Loucy (cell line): Measurements from ENCODE around the gene MYMK.

Source experiments
- H2AFZ ChIP-seq: fragments of 200-600 bp; sonication (generic); 2 replicates; pipeline ENCODE4 v1.6.0; 2016; ENCODE audit warnings: antibody characterized with exemption, mild to moderate bottlenecking, low read length, moderate library complexity
- H3F3A ChIP-seq: fragments of 200-600 bp; 2 replicates; pipeline ENCODE4 v1.6.0; 2016; ENCODE audit warnings: antibody characterized with exemption, low read depth, mild to moderate bottlenecking
- H3K27me3 ChIP-seq: fragments of 200-600 bp; sonication (generic); 2 replicates; pipeline ENCODE4 v1.6.1; 2014; ENCODE audit warnings: low read length, mild to moderate bottlenecking; ENCODE audit not compliant: insufficient read depth, poor library complexity, severe bottlenecking
- H3K36me3 ChIP-seq: fragments of 200-600 bp; sonication (generic); 2 replicates; pipeline ENCODE4 v1.6.1; 2016; ENCODE audit warnings: low read length; ENCODE audit not compliant: insufficient read depth
- H3K4me1 ChIP-seq: fragments of 200-600 bp; sonication (generic); 2 replicates; pipeline ENCODE4 v1.5.1; 2014; ENCODE audit warnings: low read length, mild to moderate bottlenecking; ENCODE audit not compliant: insufficient read depth, poor library complexity, severe bottlenecking
- H3K4me2 ChIP-seq: fragments of 200-600 bp; sonication (generic); 2 replicates; pipeline ENCODE4 v1.6.0; 2014; ENCODE audit warnings: antibody characterized with exemption, low read length, low read depth, mild to moderate bottlenecking; ENCODE audit not compliant: poor library complexity, severe bottlenecking
- H3K4me3 ChIP-seq: fragments of 200-600 bp; sonication (generic); 2 replicates; pipeline ENCODE4 v1.5.1; 2014; ENCODE audit warnings: low read length, mild to moderate bottlenecking, mixed read lengths; ENCODE audit not compliant: poor library complexity, severe bottlenecking
- H3K79me2 ChIP-seq: fragments of 200-600 bp; sonication (generic); 2 replicates; pipeline ENCODE4 v1.6.1; 2014; ENCODE audit warnings: low read length; ENCODE audit not compliant: insufficient read depth
- H3K9ac ChIP-seq: fragments of 200-600 bp; sonication (generic); 2 replicates; pipeline ENCODE4 v1.6.0; 2014; ENCODE audit warnings: mild to moderate bottlenecking, low read depth, low read length, moderate library complexity; ENCODE audit not compliant: poor library complexity, severe bottlenecking
- H3K9me2 ChIP-seq: fragments of 200-600 bp; sonication (generic); replicated peaks from 2 replicates; pipeline ENCODE4 v1.6.1; 2016; ENCODE audit warnings: low read depth, low read length, mixed read lengths
- H3K9me3 ChIP-seq: fragments of 200-600 bp; sonication (generic); 2 replicates; pipeline ENCODE4 v1.6.1; 2014; ENCODE audit warnings: mild to moderate bottlenecking, antibody characterized with exemption, low read length, low read depth; ENCODE audit not compliant: insufficient read depth
- H4K20me1 ChIP-seq: fragments of 200-600 bp; sonication (generic); 2 replicates; pipeline ENCODE4 v1.6.0; 2014; ENCODE audit warnings: antibody characterized with exemption, low read length, mild to moderate bottlenecking; ENCODE audit not compliant: insufficient read depth, poor library complexity, severe bottlenecking
- CTCF ChIP-seq: fragments of 200-600 bp; sonication (generic); conservative IDR thresholded peaks from 2 replicates; pipeline ENCODE4 v1.5.1; 2014; ENCODE audit warnings: mild to moderate bottlenecking, antibody characterized with exemption, low read length
- EZH2phosphoT487 ChIP-seq: fragments of 200-600 bp; IDR thresholded peaks from 2 replicates; pipeline ENCODE4 v1.6.1; 2018; ENCODE audit warnings: antibody characterized with exemption, mild to moderate bottlenecking, moderate library complexity, borderline replicate concordance

MYMK gene

GRCh38 chr9:133513214-133514100, 11.3 kb downstream of the MYMK start:
- no peaks in the 10 kb centered on the region for H3K79me2 ChIP-seq
- no peaks in the 10 kb centered on the region for H3K36me3 ChIP-seq
- no peaks in the 10 kb centered on the region for H3K9me2 ChIP-seq
- 0 out of 2 replicates have a peak, but pooled peaks cover 5% of the 10 kb centered on the region for H3F3A ChIP-seq
- no peak overlapping the region for H2AFZ ChIP-seq
- no peaks in the 10 kb centered on the region for H3K27me3 ChIP-seq
- H3K4me2 ChIP-seq: no peak overlapping the region
- H3K9me3 ChIP-seq: no peaks in the 10 kb centered on the region
- H4K20me1 ChIP-seq: no peaks in the 10 kb centered on the region
- no peak overlapping the region for H3K4me3 ChIP-seq
- H3K9ac ChIP-seq: no peak overlapping the region
- peaks cover 28% of the 10 kb centered on the region for H3K4me1 ChIP-seq
- TF ChIP-seq CTCF (no peak), EZH2phosphoT487 (no peak)

- H3K36me3 ChIP-seq: no peaks in the 10 kb centered on the region
- no peak for TF ChIP-seq CTCF
Observed at GRCh38 chr9:133512253-133513213, 12.2 kb downstream of the MYMK start.

GRCh38 chr9:133511607-133512006, 13.2 kb downstream of the MYMK start:
- H3K9me2 ChIP-seq: no peaks in the 10 kb centered on the region
- 0 out of 2 replicates have a peak, but pooled peaks cover 5% of the 10 kb centered on the region for H3F3A ChIP-seq
- H3K4me2 ChIP-seq: no peak overlapping the region
- H3K4me1 ChIP-seq: peaks cover 39% of the 10 kb centered on the region
- no peak overlapping the region for H2AFZ ChIP-seq
- no peaks in the 10 kb centered on the region for H3K79me2 ChIP-seq
- H4K20me1 ChIP-seq: no peaks in the 10 kb centered on the region
- H3K4me3 ChIP-seq: no peak overlapping the region
- no peak overlapping the region for H3K9ac ChIP-seq
- H3K36me3 ChIP-seq: no peaks in the 10 kb centered on the region
- H3K9me3 ChIP-seq: no peaks in the 10 kb centered on the region
- TF ChIP-seq CTCF: no peak
- TF ChIP-seq EZH2phosphoT487: no peak
- H3K27me3 ChIP-seq: no peaks in the 10 kb centered on the region

More at GRCh38 chr9:133512253-133513213, 12.2 kb downstream of the MYMK start:
- H3F3A ChIP-seq: 0 out of 2 replicates have a peak, but pooled peaks cover 5% of the 10 kb centered on the region
- H4K20me1 ChIP-seq: no peaks in the 10 kb centered on the region
- no peak overlapping the region for H3K4me3 ChIP-seq
- no peak overlapping the region for H3K9ac ChIP-seq
- H3K9me3 ChIP-seq: no peaks in the 10 kb centered on the region
- no peaks in the 10 kb centered on the region for H3K27me3 ChIP-seq
- no peak overlapping the region for H3K4me2 ChIP-seq
- peaks cover 38% of the 10 kb centered on the region for H3K4me1 ChIP-seq
- H3K79me2 ChIP-seq: no peaks in the 10 kb centered on the region
- H3K9me2 ChIP-seq: no peaks in the 10 kb centered on the region
- no peak overlapping the region for H2AFZ ChIP-seq
